Fibroblast of skin of right biceps (primary cell): ENCODE data around the gene BRD3.
"Not testable (repeated sequence)": the region's sequence is repeated elsewhere in the genome, so short reads cannot be mapped to it uniquely, and the experiment has no call there.

ENCODE experiments used
- DNase-seq: peaks from one replicate; pipeline ENCODE4 v3.0.0-alpha.2; 2013

The BRD3 gene

DNA sequence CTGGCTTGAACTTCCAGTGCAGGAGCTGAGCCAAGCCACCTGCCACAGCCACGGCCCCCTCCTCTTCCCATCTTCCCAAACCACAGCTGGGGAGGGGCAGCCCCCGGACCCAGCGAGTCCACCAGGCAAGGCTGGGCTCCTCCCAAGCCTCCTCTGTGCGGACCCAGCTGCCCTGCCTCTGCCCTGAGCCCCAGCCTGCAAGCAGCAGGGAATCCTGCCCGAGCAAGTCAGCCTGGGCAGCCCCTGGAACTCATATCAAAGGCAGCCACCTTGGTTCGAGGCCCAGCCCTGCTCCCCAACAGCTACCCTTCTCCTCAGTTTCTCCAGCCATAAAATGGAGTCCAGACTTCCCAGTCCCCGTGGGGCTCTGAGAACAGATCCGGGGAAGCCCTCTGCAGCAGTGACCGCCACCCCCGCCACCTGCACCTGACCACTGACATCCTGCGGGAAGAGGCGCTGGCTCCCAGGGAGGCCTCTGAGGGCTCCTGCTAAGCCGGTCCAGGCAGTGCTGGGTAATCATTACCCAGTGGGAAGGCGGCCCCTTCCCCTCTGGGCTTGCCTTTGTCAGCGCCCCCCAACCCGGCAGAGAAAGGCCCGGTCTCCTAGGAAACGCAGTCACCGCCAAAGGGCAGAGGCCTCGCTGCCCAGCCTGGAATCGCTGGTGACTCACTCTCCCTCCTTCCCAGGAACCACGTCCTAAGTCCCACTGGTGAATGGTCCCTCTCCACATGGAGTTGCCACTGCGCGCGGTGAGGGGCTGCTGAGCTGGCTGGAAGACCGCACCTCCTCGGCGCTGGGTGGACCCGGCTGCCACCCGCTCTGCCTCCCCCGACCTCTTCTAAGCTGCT lies 77.2 kb downstream of the BRD3 start:
- peak; percentile 60 for DNase-seq

DNA sequence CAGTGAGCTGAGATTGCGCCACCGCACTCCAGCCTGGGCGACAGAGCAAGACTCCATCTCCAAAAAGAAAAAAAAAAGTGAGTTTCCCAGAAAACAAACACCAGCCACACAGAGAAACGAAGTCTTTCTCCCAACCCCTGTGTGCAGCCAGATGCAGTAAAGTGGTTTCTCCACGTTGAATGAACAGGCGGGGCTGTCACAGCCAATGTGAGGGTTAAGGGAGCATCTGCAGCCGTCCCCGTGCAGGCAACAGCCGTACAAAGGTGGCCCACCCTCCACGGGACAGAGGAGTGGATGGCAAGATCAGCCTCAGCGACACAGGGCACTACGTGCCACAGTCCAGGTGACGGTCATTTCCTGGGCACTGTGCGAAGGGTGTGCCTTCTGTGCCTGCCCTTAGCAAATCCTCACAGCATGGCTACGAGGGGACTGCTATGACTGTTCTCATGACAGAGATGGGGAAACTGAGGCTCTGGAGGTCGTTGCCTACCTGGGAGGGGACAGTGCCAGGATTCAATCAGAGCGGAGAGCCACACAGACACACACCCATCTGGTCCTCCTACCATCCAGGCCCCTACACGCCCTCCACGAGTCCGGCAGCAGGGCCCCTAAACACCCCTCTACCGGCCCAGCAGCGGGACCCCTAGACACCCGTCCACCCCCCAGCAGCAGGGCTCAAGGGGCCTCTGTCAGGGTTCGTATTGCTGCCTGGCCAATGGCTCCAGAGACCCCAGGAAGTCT lies 78.0 kb downstream of the BRD3 start:
- DNase-seq = no peak

GRCh38 chr9:133988771-133989170 lies 79.1 kb downstream of the BRD3 start:
- DNase-seq = not testable (repeated sequence)

GRCh38 chr9:133987946-133988665 lies 79.7 kb downstream of the BRD3 start:
- no peak for DNase-seq

DNA sequence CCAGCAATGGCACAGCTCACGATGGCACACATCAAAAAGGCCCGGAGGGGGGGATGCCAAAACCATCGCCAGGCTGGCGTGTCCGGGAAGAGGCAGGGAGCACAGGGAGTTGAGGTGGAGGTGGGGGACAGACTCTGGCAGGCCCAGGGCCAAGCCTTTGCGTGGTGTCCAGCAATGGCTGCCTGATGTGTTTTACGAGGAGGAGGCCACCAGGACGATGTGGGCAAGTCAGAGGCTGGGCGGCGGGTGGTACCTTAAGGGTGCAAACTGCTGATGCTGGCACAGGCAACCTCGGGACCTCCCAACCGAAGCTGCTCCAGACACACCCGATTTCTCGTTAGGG lies 80.4 kb downstream of the BRD3 start:
- no peak for DNase-seq

GRCh38 chr9:133986774-133987445 lies 80.9 kb downstream of the BRD3 start:
- DNase-seq = no peak

GRCh38 chr9:133986061-133986460 lies 81.8 kb downstream of the BRD3 start:
- no peak for DNase-seq

DNA sequence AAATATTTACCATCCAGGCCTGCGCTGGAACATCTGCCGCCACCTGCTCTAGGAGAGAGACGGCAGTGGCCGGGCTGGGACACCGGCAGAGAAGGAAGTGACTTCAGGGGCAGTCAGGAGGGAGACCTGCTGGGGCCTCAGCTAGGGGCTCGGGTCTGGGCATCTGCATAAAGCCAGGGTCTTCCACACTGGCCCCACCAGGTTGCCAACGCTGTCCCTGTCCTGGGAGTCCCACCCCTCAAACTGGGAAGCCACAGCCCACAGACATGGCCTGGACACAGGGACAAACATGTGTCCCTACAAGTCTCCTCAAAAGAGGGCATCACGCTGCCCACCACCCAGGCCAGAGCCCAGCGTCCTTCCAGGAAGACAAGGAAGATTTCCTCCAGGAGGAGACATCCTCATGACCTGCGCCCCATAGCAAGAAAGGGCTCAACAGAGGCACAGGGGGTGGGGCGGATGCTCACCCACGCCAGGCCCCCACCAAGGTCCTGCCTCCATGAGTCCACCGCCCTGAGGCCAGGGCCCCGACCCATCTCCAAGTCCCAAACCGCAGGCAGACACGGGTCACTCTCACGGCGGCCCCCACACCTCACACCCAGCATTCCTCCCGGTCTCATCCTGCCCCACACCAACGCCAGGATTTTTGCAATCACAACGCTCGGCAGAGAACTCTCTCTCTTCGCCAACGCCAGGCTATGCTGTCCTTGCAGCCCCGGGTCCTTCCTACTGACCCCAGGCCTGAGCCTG lies 84.7 kb downstream of the BRD3 start:
- DNase-seq = no peak

DNA sequence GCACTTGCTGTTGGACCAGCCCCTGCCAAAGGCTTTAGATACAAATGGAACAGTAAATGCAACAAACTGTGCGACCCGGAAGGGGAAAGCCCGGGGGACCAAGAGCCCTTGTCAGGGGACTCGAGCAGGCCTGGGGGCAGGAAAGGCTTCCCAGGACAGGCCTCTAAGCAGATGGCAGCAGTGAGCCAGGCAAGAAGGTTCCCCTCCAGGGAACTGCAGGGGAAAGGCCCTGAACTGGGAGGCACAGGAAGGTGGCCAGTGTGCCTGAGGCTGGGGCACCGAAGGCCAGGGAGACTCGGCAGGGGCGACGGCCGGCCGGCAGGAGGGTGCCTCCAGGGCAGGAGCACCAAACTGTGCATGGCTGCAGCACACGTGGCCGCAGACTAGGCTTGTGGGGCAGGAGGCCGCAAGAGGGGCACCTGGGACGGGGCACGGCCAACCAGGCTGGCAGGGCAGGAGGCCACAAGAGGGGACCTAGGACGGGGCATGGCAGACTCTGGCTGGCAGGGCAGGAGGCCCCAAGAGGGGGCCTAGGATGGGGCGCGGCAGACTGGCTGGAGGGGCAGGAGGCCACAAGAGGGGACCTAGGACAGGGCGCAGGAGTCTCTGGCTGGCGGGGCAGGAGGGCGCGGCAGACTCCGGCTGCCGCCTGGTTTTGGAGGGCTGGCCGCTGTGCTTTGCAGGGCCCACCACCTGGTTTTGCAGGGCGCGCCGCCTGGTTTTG lies 85.7 kb downstream of the BRD3 start:
- no peak for DNase-seq

- no peak for DNase-seq
Measured at GRCh38 chr9:133981589-133981957, 86.3 kb downstream of the BRD3 start.

DNA sequence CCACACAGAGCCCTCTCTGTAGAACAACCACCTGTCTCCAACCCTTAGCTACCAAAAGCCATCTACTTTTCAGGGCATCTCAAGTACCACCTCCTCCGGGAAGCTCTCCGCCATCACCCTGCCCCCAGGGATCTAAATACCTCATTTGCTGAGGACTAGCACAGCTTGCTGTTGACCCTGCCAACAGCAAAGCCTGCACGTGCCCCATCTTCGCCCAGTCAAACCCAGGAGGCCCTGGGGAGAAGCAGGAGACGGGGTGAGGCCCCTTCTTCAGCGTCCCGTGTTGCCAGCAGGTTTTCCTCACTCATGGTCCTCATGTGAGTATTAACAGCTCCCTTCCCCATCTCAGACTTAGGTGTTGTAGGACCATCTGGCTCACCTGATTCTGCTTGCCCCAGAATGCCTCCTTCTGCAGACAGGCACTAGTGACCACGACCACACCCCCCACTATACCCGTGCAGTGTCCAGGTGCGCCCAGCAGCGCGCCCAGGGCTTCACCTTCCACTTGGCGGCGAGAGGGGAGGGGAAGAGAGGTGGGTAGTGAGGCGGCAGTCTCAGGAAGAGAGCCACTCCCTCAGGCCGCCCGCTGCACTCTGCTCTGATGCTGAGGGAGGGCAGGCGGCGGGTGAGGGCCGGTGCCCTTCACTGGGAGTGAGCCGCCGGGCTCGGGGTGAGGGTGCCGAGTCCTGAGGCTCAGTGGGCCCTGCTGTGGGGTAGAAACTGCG lies 86.8 kb downstream of the BRD3 start:
- DNase-seq = no peak
